ENCODE data around the gene HOXA11.

HOXA11 gene

GRCh38 chr7:27155816-27156507 lies 29.1 kb downstream of the HOXA11 start:
- Mint-ChIP-seq H3K4me3 (peak overlapping the region; percentile 73), H3K36me3 (peaks cover 25% of the 10 kb centered on the region), H3K27ac (no peak overlapping the region), H3K9me3 (no peaks in the 10 kb centered on the region), H3K4me1 (peaks cover 53% of the 10 kb centered on the region)
- DNase-seq (ENCODE audit: low spot score in 2 of 2), result peak in 1 of 2 donors; percentile 66
- no peak for ATAC-seq

- ATAC-seq (no peak), DNase-seq (ENCODE audit: low spot score in 2 of 2) (peak in 1 of 2 donors; percentile 52)
- H3K9me3 Mint-ChIP-seq, result no peaks in the 10 kb centered on the region
- H3K4me3 Mint-ChIP-seq, result peak overlapping the region; percentile 73
- H3K27ac Mint-ChIP-seq, result peak overlapping the region; percentile 45
- peaks cover 25% of the 10 kb centered on the region for H3K36me3 Mint-ChIP-seq
- peaks cover 61% of the 10 kb centered on the region for H3K4me1 Mint-ChIP-seq
Observed at GRCh38 chr7:27154901-27155815, 29.9 kb downstream of the HOXA11 start.

GRCh38 chr7:27154369-27154768 lies 30.7 kb downstream of the HOXA11 start:
- H3K4me1 Mint-ChIP-seq, result peaks cover 56% of the 10 kb centered on the region
- ATAC-seq, result no peak
- H3K4me3 Mint-ChIP-seq, result peak overlapping the region; percentile 73
- peak overlapping the region; percentile 45 for H3K27ac Mint-ChIP-seq
- H3K9me3 Mint-ChIP-seq, result no peaks in the 10 kb centered on the region
- no peak for DNase-seq (ENCODE audit: low spot score in 2 of 2)
- H3K36me3 Mint-ChIP-seq, result peaks cover 25% of the 10 kb centered on the region

GRCh38 chr7:27153526-27153925 lies 31.5 kb downstream of the HOXA11 start:
- ATAC-seq (no peak), DNase-seq (ENCODE audit: low spot score in 2 of 2) (no peak)
- Mint-ChIP-seq H3K36me3 (peaks cover 25% of the 10 kb centered on the region), H3K4me3 (no peak overlapping the region), H3K27ac (no peak overlapping the region), H3K9me3 (no peaks in the 10 kb centered on the region), H3K4me1 (peaks cover 56% of the 10 kb centered on the region)

GRCh38 chr7:27152816-27153442 lies 32.1 kb downstream of the HOXA11 start:
- H3K27ac Mint-ChIP-seq, result no peak overlapping the region
- H3K36me3 Mint-ChIP-seq, result peaks cover 23% of the 10 kb centered on the region
- H3K9me3 Mint-ChIP-seq, result no peaks in the 10 kb centered on the region
- DNase-seq (ENCODE audit: low spot score in 2 of 2), result no peak
- H3K4me3 Mint-ChIP-seq, result no peak overlapping the region
- peaks cover 54% of the 10 kb centered on the region for H3K4me1 Mint-ChIP-seq
- ATAC-seq, result no peak

GRCh38 chr7:27151931-27152815 lies 32.9 kb downstream of the HOXA11 start, which contains the start of gene HOXA3:
Gene HOXA3, minus strand, starts transcription at chr7:27152583. Its CDS starts 41,943 bp downstream, at chr7:27110640.
- DNase-seq (ENCODE audit: low spot score in 2 of 2) (peak in 1 of 2 donors; percentile 54), ATAC-seq (no peak)
- Mint-ChIP-seq H3K27ac (no peak within 1 kb of the TSS), H3K4me1 (peaks cover 51% of the 10 kb centered on the region), H3K9me3 (no peaks in the 10 kb centered on the region), H3K36me3 (peaks cover 15% of the 10 kb centered on the region), H3K4me3 (peak within 1 kb of the TSS; percentile 77)

GRCh38 chr7:27151341-27151930 lies 33.6 kb downstream of the HOXA11 start:
- DNase-seq (ENCODE audit: low spot score in 2 of 2) (no peak), ATAC-seq (no peak)
- peaks cover 12% of the 10 kb centered on the region for H3K36me3 Mint-ChIP-seq
- peaks cover 51% of the 10 kb centered on the region for H3K4me1 Mint-ChIP-seq
- H3K9me3 Mint-ChIP-seq, result no peaks in the 10 kb centered on the region
- peak overlapping the region; percentile 77 for H3K4me3 Mint-ChIP-seq
- H3K27ac Mint-ChIP-seq, result no peak overlapping the region

GRCh38 chr7:27150568-27151340 lies 34.3 kb downstream of the HOXA11 start:
- ATAC-seq (peak; percentile 88), DNase-seq (ENCODE audit: low spot score in 2 of 2) (peak; percentile 57 to 79)
- peak overlapping the region; percentile 77 for H3K4me3 Mint-ChIP-seq
- no peaks in the 10 kb centered on the region for H3K9me3 Mint-ChIP-seq
- H3K36me3 Mint-ChIP-seq, result peaks cover 6% of the 10 kb centered on the region
- H3K27ac Mint-ChIP-seq, result no peak overlapping the region
- peaks cover 44% of the 10 kb centered on the region for H3K4me1 Mint-ChIP-seq

GRCh38 chr7:27149842-27150567 lies 35.0 kb downstream of the HOXA11 start:
- peaks cover 37% of the 10 kb centered on the region for H3K4me1 Mint-ChIP-seq
- no peak for ATAC-seq
- H3K27ac Mint-ChIP-seq, result no peak overlapping the region
- no peak for DNase-seq (ENCODE audit: low spot score in 2 of 2)
- peaks cover 5% of the 10 kb centered on the region for H3K36me3 Mint-ChIP-seq
- peak overlapping the region; percentile 77 for H3K4me3 Mint-ChIP-seq
- H3K9me3 Mint-ChIP-seq, result no peaks in the 10 kb centered on the region

- Mint-ChIP-seq H3K9me3 (no peaks in the 10 kb centered on the region), H3K4me1 (peaks cover 27% of the 10 kb centered on the region), H3K36me3 (no peaks in the 10 kb centered on the region), H3K4me3 (no peak overlapping the region), H3K27ac (no peak overlapping the region)
- no peak for DNase-seq (ENCODE audit: low spot score in 2 of 2)
- ATAC-seq, result no peak
Observed at GRCh38 chr7:27148756-27149641, 36.0 kb downstream of the HOXA11 start.

- Mint-ChIP-seq H3K36me3 (no peaks in the 10 kb centered on the region), H3K4me1 (peaks cover 27% of the 10 kb centered on the region), H3K27ac (no peak overlapping the region), H3K9me3 (no peaks in the 10 kb centered on the region), H3K4me3 (peak overlapping the region; percentile 46)
- no peak for DNase-seq (ENCODE audit: low spot score in 2 of 2)
- ATAC-seq, result no peak
Observed at GRCh38 chr7:27148031-27148755, 36.8 kb downstream of the HOXA11 start.
